ENCODE measurements around the gene PDE4D.

DNA sequence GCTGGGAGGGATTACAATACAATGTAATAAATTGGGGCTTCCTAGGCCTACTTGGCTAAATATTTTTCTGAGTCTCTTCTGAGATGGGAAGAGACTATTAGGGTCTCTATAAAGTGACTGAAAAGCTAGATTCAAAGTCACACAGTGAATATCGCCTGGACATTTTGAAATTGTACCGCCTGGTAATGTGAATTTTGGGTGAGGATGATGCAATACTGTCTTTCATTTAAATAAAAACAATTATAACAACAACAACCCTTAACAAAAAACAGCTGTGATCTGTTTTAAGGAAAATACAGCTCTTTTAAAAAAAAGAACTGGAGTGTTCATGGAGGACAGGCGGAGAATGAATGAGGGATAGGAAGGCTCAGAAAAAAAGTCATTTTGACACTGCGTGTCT is 695.6 kb downstream of the PDE4D start:
- TF ChIP-seq, protein P1, sequence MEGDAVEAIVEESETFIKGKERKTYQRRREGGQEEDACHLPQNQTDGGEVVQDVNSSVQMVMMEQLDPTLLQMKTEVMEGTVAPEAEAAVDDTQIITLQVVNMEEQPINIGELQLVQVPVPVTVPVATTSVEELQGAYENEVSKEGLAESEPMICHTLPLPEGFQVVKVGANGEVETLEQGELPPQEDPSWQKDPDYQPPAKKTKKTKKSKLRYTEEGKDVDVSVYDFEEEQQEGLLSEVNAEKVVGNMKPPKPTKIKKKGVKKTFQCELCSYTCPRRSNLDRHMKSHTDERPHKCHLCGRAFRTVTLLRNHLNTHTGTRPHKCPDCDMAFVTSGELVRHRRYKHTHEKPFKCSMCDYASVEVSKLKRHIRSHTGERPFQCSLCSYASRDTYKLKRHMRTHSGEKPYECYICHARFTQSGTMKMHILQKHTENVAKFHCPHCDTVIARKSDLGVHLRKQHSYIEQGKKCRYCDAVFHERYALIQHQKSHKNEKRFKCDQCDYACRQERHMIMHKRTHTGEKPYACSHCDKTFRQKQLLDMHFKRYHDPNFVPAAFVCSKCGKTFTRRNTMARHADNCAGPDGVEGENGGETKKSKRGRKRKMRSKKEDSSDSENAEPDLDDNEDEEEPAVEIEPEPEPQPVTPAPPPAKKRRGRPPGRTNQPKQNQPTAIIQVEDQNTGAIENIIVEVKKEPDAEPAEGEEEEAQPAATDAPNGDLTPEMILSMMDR (IDR thresholded peaks at IDR 0.05): no peak
- no peak for TF ChIP-seq POLR2A (IDR thresholded peaks at IDR 0.05)
